ENCODE measurements around the gene KDM4C.
"Not testable (repeated sequence)": the region's sequence is repeated elsewhere in the genome, so short reads cannot be mapped to it uniquely, and the experiment has no call there.

KDM4C gene

DNA sequence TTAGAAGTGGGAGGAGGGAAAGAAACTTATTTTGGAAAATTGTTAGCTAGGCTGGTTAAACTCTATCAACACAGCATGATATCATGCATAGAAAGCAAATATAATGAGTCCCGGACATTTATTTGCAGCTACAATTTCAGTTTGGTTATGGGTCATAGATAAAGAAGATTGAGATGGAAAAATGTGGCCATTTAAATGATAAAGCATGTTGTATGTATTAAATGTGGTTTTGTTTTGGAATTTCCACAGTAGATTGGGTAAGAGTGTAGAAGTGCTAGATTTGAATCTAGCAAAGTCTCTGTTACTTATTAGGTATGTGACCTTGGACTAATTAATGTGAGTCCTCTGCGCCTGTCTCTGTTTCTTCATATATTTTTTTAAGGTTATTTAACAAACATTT, 217.4 kb downstream of the KDM4C start:
- DNase-seq (ENCODE audit: low spot score): no peak

DNA sequence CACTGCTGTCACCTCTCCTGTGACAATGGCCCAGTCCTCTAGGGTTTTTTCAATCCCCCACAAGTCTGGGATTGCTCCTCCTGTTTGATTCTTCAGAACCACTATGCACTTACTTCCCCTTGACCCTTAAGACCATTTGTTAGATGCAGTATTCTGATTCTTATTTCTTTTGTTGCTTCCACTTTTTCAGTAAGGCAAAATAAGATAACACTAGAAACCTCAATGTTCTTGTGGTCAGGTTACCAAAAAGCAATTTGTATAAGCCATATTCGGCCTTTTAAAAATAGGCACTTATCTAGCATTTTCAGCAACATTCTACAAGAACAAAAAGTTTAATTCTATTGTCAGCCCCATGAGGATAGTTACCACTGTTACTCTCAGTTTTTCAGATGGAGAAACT, 220.0 kb downstream of the KDM4C start:
- no peak for DNase-seq (ENCODE audit: low spot score)

DNA sequence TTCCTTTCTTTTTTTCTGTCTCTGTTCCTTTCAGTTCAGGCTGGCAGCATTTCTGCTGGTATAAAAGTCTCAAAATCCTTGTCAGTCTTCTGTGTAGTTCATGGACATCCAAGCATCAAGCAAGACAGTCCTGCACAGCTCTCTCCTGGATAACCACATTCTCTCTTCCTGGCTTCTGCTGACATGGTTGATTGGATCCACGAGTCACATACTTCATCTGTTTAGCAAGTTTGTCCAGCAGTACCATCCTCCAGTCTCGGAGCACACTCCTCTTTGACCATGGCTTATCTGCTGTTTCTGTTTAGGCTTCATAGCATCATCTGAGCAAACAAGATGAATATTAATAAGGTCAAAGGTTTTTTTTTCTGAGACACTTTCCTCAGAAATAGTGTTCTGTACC, 220.8 kb downstream of the KDM4C start:
- DNase-seq (ENCODE audit: low spot score): no peak

DNA sequence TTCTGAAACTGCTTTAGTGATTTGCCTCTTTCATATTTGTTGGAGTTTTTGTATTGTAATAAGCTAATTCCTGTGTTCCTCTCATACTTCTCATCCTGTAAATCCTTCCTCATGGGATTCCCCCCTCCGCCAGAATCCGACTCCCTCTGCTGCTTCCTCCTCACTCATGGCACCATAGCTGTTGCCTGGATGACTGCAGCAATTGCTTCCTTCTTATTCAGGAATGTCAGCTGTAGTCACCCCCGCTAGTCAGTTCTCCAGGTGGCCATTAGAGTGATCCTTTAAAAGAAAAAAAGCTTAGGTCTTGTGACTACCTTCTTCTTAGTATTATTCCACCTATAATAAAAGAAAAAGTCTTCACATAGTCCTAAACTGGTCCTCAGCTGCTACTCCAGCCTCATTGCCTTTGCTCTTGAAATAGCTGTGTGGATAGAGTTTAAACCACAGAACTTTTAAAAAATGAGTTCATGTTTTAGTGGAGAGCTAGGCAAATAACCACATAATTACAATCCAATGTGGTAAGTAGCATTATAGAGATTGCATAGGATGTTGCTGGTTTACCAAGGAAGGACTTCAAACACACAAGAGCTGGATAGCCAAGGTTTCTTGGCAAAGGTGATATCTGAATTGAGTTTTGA, 227.3 kb downstream of the KDM4C start:
- DNase-seq (ENCODE audit: low spot score): no peak

DNA sequence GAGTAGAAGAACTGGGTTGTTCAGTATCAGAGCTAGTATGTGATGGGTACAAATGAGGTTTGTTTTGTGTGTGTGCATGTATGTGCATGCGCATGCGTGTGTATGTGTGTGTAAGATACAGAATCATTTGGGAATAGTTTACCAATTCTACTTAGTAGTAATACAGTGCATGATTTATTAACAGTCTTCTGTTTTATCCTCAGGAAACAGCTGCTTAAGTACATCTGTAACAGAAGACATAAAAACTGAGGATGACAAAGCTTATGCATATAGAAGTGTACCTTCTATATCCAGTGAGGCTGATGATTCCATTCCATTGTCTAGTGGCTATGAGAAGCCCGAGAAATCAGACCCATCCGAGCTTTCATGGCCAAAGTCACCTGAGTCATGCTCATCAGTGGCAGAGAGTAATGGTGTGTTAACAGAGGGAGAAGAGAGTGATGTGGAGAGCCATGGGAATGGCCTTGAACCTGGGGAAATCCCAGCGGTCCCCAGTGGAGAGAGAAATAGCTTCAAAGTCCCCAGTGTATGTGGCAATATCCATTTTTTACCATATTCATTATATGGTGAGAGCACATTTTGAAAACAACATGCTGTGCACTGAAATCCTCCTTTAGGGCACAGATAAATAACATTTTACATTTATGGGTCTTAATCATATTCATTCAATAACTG, 228.5 kb downstream of the KDM4C start:
- DNase-seq (ENCODE audit: low spot score): no peak

DNA sequence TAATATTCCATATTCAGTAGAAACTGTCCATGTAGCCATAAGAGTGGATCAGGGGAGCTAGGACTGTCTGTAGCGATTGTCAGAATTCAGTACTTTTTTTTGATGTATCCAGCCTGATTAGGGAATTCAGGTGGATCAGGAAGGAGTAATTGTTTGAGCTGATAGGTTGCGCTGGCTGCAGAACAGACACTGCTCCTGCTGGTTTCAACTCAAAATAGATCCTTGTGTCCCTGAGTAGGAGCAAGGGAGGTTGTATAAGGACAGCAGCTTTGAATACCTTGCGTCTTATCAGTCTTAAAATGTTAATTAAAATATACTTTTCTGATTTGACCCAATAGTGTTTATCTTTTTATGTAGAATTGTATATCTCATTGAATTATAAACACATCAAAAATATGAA, 229.6 kb downstream of the KDM4C start:
- DNase-seq (ENCODE audit: low spot score): no peak

DNA sequence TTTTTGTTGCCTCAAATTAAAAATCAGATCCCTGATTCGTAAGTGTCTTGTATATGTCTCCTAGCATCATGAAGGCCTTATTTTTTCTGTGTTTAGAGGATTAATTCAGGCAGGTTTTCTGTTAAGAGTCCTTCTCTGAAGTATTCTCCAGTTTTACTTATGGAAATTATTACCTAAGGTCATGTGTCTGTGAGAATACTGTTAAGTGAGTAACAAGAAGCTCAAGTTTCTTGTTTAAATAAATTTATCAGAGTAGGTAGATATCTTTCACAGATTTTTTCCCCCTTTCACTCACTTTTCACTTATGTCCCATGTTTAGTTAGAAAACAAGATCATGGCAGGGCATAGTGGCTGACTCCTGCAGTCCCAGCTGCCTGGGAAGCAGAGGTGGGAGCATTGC, 233.6 kb downstream of the KDM4C start:
- DNase-seq (ENCODE audit: low spot score): no peak

DNA sequence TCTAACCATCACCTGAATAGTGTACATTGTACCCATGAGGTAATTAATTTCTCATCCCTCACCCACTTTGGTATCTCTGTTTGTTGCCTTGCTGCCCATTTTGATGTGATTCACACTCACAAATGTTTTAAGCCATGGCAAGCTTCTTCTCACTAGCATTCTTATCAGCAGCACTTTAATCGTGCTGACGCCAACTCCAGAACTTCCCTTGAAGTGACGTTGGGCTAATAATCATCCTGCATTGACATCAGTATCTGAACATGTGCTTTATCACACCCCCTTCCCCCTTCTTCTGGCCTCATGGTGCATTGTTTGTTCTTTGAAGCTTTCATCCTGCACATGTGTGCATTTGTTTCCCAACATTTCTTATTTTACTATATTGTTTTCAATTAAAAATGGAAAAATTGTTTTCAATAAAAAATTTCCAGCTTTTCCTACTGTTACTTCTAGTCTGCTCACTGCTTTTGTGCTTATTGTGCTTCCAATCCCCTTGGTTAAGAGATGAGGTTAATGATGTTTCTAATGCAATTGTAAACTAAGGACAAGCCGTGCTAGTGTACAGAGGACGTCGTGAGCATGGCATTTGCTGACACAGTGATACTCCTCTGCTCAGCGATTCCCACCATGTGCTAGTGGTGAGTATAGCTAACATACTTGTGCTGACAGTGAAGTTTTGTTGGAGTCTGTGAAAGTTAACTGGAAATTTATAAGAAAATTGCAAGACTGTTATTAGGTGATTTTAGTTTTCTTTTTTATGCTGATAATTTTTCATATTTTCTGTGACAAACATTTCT, 238.5 kb downstream of the KDM4C start:
- no peak for DNase-seq (ENCODE audit: low spot score)

DNA sequence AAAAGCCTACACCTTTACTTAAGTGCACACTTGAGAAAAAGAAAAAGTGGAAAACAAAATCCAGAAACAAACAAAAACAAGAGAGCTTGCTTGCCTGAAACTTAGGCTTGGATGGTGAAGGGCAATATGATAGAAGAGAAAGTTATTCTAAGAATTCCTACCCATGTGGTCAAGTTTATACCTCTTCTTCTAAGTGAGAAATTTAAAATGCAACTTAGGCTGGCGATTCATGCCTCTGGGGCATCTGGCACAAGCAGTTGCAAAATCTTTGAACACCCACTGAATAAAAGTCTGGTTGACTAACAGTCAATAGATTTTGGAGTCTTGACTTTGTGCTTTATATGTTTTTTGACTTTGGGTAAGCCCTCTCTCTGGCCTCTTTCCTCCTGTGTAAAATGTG, 239.6 kb downstream of the KDM4C start:
- DNase-seq (ENCODE audit: low spot score): no peak

DNA sequence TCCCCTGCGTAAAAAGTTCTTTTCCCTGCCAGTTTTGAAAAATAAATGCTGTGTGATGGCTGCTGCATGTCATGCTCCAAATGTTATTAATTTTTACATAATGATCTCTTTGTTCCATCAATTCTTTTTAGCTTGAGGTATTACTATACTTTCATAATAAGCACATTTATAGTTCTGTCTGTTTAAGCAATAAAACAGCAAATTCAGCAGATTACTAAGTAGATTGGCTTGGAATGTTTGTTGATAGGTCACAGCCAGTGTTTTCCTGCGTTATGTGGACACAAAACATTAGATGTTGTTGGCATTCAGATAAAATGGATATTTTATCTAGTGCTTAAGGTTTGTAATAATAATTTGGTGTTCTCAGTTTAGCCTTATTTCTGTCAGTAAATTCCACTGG, 242.0 kb downstream of the KDM4C start:
- no peak for DNase-seq (ENCODE audit: low spot score)

DNA sequence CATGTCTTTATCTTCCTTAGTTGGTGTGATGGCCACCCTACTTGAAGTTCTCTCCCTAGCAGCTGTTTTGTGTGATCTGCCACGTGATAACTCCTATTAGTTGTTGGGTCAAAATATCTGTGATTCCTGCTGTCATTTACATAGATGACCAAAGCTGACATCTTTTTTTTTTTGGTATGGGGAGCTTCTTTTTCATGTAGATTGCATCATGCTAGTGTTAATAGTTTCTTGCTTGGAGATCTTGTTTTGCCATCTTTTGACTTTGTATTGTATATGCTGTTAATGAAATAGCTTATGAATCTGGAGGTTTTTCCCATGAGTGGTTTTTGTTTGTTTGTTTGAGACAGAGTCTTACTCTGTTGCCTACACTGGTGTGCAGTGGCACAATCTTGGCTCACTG, 243.8 kb downstream of the KDM4C start:
- no peak for DNase-seq (ENCODE audit: low spot score)

DNA sequence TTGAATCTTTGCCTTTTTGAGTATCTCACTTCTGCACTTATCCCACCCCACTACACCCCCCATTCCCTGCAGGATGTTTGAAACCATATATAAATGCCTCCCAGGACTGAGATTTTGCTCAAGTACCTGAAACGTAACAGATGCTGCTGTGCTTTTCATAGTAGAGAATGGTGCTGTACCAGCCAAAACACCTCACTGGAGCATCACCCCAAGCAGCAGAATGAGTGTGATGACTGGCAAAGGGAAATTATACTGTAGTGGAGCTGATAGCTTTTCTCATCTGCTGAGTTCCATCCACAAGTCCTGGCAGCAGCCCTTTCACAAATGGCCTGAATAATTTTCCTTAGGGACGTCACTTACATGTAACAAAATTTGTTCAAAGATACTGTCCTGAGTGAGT, 246.1 kb downstream of the KDM4C start:
- DNase-seq (ENCODE audit: low spot score): no peak

DNA sequence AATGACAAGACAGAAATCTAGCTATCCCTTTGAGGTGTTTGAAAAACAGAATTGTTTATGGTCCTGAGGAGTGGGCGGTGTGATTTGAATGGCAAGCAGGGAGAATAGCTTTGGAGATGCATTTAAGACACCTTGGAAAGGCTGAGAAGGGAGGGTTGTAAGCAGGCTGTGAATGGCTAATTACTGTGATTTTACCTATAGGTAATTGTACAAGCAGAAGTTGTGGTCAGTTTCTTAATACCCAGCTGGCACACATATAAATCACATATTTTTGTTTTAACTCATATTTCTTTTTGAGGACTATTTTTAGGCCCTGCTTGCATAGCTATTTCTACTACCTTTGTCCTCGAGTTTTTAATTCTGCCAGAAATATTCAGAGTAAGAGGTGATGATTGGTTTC, 248.6 kb downstream of the KDM4C start:
- no peak for DNase-seq (ENCODE audit: low spot score)

DNA sequence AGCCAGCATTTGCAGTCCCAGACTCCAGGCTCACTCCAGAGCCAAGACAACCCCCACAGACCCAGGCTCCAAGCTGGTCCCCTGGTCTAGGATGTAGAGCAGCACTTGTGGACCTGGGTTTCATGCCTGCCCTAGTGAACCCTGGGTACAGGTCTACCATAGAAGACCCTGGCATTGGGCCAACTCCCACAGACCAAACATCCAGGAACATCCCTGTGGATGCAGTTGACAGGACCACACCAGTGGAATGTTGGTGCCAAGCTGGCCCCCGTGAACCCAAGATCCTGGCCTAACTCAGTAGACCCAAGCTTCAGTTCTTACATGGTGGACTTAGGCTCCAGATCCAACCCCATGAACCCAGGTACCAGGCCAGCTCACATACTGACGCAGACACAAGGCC, 250.6 kb downstream of the KDM4C start:
- DNase-seq (ENCODE audit: low spot score): no peak

DNA sequence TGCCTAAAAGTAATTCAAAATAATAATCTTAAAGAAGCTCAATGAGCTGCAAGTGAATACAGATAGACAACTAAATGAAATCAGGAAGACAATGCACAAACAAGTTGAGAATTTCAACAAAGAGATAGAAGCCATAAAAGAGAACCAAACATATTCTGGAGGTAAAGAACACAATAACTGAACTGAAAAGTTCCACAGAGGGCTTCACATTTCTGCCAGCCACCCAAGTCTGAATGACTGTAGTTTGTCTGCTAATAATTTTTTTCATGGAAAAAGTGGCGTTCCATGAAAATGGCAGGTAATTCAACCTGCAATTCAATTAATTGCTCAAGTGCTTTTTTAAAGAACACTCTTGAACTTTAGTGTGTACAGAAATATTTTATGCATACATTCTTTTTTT, 251.3 kb downstream of the KDM4C start:
- no peak for DNase-seq (ENCODE audit: low spot score)

DNA sequence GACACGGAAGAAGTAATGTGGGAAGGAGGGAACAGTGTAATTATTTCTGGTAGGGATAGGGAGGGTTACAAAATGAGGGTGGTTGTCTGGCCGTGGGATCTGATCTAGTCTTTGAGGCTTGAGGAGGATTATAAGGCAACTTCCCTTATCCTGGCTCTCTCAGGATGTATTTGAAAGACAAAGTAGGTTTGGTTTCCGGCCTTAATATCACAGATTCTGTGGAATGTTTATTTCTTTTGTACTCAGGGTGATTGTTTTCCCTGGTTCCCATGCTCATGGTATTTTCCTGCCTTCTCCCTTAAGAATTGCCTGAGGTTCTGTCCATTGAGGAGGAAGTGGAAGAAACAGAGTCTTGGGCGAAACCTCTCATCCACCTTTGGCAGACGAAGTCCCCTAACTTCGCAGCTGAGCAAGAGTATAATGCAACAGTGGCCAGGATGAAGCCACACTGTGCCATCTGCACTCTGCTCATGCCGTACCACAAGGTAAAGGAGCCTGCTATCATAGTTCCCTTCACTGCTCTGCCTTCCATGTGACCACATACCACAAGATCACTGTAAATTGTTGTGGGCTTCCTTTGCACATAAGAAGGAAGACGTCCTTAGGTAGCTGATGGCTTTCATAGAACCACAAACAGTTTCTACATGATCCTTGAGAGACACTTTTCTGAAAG, 253.8 kb downstream of the KDM4C start:
- DNase-seq (ENCODE audit: low spot score): no peak

DNA sequence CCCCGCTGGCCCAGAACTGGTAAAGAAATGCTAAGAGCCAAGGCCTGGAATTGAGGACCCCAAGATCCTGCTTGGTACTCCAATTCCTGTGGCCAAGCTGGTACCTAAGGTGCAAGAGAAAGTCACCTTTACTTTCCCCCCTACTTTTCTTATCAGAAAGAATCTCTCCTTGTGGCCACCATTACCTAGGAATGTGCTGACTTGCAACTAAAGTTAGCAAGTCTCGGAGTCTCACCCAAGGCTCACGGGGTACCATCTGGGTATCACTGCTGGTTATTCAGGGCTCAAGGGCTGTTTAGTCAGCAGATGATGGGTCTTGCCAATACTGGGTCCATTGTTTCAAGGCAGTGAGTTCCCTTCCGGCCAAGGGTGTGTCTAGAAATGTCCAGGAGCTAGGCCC, 270.2 kb downstream of the KDM4C start:
- no peak for DNase-seq (ENCODE audit: low spot score)

DNA sequence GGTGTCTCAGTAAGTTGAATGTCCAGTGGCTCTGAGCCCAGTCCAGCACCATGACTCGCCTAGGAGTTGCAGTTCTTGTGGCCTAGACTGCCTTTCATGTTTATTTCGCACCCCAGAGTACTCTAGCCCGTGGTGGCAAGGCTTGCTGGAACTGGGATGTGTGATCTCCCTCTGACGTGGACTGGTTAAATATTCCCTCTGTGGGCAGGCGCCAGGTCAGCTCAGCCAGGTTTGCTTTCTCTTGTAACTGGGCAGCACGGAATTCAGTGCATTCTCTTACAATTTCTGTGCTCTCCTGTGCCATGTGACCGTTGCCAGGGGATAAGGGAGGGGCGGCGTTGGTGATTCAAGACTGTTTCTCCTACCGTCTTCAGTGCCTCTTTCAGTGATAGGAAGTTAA, 270.8 kb downstream of the KDM4C start:
- DNase-seq (ENCODE audit: low spot score): no peak

DNA sequence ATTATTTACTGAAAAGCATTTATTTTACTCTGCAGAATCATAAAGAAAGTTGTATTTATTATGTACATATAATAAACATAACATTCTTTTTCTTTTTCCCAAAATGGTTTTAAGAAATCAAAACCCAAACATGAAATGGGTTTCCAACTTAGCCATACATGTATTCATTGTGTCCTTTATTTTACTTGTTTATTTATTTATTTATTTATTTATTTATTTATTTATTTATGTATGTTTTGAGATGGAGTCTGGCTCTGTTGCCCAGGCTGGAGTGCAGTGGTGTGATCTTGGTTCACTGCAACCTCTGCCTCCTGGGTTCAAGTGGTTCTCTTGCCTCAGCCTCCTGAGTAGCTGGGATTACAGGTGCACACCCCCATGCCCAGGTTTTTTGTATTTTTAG, 273.2 kb downstream of the KDM4C start:
- DNase-seq (ENCODE audit: low spot score): not testable (repeated sequence)

DNA sequence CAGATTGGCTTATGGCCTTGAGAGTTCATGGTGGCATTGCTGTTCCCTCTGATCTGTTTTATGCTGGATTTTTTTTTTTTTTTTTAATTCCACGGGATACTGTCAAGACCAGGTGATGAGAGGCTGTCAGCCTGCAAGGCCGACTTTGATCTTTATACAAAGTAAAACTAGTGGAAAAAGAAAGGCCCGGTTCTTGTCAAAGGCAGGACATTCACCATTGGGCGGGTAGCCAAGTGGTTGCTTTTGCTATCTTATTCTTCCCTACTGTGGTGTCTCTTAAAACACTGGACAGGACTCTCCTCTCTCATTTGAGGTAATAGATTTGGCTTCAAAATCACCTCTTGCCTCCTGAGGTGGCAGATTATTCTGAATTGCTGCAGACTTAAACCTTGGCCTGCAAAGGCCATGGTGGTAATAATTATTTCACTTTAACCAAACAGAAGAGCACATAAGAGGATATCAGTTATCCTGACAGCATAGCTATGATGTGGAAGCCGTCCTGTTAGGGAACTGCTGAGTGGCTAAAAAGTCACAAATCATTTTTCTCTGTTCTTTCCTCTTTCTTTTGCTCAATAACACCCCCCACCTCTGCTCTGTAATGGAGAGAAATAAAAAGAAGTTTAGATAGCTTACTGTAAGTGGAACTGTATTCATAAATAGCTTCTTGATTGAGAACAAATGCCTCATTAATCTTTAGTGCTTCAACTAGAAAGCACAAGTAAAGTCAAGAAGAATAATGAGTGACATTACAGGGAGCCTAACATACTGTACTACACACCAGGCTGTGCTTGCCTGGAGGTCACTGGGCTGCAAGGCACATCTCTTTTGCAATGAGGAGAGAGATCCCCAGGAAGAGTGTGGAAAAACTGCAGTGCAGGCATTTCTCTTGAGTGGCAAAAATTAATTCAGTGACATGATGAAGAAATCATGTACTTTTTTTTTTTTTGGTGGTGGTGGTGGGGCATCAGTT, 275.6 kb downstream of the KDM4C start:
- no peak for DNase-seq (ENCODE audit: low spot score)

DNA sequence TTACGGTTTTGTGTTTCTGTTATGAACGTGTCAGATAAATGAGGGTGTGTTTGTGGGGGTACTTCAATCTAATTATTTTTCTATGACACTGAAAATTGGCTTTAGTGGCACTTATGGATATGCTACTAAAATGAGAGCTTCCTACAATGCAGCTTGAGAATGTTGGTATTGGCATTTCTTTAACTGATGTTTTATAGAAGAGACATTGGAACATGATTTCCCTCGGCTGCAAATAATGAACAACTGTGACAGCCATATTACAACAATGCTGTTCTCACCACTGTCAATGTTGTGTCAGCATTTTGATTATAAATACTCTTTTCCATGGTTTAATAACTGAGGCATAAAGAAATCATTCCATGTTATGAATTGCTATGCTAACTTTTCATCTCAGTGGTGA, 279.4 kb downstream of the KDM4C start:
- DNase-seq (ENCODE audit: low spot score): no peak

DNA sequence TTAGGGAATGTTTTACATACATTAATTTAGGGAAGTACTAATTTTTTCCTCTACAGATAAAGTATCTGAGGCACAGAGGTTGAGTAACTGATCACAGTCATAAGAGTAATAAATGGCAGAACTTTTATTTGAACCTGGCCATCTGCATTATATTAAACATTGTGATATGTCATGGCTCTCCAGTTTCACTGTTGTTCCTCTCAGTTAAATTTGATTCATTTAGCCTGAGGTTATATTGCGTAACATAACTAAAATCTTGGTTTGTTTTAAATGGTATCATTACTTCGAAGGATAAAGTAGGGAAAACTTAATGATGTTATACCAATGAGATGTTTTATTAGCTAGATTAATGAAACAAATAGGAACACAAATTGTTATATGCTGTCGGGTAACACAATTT, 284.4 kb downstream of the KDM4C start:
- no peak for DNase-seq (ENCODE audit: low spot score)
